GM19328 (cell line): ENCODE results near the gene SPINK9.
"Not testable (repeated sequence)": the region's sequence is repeated elsewhere in the genome, so short reads cannot be mapped to it uniquely, and the experiment has no call there.

ENCODE experiments used
- ATAC-seq: cut with Tn5 transposase; IDR thresholded peaks from one replicate; pipeline ENCODE4 v1.9.1; 2021; ENCODE audit warnings: mild to moderate bottlenecking, moderate library complexity; ENCODE audit not compliant: unreplicated experiment

The SPINK9 gene, protein sequence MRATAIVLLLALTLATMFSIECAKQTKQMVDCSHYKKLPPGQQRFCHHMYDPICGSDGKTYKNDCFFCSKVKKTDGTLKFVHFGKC

DNA sequence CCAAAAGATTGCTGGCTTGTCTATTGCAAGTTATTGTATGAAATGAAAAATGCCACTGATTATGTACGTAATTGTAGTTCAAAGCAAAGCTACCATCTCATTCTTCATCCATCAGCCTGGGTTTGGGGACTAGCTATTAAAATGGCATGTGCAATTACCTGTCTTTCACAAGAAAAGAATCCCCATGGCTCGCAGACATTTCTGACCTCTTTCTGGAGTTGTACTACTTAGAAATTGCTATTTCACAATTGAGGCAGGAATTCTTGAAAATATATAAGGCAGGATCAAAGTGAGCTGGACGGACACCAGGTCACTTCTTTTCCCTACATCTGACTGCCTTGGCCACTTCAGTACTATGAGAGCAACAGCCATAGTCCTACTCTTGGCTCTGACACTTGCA, at the start of gene SPINK9:
Gene SPINK9, plus strand, starts transcription at position 301 of the 400 bp plus-strand sequence. Its CDS starts 55 bp downstream, at position 356.
- no peak for ATAC-seq

DNA sequence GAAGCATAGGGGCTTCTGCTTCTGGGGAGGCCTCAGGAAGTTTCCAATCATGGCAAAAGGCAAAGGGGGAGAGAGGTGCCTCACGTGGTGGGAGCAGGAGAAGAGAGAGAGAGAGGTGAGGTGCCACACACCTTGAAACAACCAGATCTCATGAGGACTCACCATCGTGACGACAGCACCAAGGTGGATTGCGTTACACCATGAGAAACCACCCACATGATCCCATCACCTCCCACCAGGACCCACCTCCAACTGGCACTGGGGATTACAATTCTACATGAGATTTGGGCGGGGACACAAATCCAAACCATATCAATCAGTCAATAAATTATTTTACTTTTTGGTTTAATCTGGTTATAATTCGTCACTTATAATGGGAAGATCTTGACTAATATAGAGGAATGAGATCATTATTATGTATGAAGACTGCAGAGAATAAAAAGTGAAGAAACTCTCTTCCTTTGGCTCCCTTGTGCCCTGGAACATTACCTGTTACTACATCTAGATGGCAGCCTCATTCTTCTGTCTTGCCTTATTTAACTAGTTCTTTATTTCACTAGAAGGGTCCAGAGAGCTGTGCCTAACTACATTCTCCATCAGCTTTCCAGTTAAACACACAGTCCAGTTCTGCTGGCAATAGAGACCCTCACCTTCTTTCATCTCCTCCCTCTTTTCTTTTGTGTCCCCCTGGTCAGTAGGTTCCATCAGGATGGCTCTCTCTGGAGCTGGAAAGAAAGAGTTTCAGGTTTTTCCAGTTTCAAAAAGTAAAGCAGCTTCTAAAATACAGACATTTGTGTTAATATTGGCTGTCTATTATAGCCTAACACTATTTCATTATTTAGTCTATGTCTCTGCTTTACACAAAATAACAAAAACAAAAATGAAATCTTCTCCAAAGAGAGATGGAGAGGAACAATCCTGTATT, 44.8 kb upstream of the SPINK9 start:
- ATAC-seq: no peak

DNA sequence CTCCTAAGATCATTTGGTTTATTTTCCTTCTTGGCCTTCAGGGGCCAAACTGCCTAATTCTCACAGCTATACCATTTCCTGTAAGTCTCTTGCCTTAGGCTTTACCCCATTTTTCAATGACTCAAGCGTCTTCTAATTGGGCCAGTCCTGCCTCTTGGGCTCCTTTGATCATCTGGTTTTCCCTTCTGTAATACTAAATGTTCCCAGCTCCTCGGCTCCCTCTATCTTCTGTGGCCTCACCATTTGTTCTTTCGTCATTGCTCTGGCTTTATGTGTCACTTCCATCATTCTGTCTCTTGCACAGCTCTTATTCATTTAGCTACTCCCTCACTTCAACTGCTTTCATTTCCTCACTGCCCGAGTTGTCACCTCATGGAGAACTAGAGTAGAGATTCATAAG, 37.6 kb upstream of the SPINK9 start:
- no peak for ATAC-seq

DNA sequence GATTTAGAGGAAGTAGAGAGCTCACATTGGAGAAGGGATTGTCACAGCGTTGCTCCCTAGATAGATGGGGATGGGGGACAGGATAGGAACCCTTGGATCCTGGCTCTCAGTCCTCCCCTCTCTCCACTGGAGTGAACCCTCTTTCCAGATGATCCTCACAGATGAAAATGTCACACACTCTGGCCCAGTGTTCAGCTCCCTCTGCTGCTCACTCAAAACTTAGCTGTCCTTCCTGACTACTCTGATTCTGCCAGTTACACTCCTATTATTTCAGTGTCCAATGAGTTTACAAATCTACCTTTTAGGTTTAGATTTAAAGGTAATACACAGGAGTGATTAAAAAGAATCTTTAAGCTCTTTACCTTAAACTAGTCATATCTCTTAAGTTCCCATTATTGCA, 28.9 kb upstream of the SPINK9 start:
- ATAC-seq: no peak

DNA sequence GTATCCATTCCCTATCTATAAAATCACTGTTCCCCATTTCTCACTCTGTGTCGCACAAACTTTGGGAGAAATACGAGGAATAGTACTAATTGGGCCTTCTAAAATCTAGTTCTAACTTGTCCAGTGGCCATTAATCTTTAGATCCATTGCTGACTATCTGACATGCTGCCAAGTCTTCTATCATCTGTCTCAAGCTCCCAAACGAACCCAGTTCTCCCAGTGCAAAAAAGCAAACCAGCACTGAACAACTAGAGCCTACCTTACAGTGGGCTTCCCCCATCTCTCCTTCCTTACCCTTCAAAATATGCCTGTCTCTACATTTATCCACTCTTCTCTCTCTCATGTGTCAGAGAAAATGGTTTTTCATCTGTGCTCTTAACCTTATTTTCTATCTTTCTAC, 26.3 kb upstream of the SPINK9 start:
- ATAC-seq: no peak

DNA sequence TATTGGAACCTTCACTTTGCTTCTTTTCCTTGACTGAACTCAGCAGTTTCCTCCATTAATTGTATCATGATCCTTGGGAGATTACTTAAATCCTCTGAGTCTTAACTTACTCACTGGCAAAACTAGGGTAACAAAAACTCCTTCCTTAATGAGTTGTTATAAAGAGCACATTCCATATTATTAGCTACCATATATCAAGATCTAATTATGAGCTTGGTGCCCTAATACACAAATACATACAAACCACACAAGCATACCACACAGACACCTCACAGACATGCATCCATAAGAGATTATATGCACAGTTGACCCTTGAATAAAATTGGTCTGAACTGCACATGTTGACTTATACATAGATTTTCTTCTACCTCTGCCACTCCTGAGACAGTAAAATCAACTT, 25.6 kb upstream of the SPINK9 start:
- ATAC-seq: no peak

DNA sequence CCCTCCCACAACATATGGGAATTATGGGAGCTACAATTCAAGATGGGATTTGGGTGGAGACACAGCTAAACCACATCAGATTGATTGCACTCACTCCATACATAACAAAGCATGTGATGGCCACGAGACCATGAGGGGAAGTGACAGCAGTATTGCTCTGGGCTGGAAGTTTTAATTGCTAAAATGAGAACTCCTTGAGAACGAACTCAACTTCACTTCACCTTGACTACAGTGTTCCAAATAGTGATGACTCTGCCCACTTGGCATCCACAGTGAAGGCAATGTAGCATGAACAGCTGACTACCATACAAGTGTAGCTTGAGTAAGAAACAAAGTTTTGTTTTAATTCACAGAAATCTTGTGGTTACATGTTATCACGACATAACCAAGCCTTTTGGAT, 23.9 kb upstream of the SPINK9 start:
- ATAC-seq: no peak

DNA sequence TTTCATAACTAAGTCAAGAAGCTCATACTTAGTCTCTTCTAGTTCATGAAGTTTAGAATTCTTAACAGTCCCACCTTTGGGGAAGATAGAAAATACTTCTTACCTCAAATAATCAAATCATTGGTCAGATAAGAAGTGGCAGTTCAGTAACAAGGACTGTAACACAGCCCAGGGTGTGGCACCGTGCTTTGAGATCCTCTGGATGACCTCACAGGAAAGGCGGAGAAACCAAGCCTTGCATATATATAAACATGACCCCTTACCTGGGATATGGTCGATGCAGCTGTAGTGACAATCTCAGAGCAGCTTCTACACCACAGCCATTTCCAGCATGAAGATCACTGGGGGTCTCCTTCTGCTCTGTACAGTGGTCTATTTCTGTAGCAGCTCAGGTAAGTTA, 23.2 kb upstream of the SPINK9 start, which contains the start of gene SPINK7:
Gene SPINK7, plus strand, starts transcription at position 271 of the 400 bp plus-strand sequence. Its CDS starts 61 bp downstream, at position 332.
- ATAC-seq: no peak

DNA sequence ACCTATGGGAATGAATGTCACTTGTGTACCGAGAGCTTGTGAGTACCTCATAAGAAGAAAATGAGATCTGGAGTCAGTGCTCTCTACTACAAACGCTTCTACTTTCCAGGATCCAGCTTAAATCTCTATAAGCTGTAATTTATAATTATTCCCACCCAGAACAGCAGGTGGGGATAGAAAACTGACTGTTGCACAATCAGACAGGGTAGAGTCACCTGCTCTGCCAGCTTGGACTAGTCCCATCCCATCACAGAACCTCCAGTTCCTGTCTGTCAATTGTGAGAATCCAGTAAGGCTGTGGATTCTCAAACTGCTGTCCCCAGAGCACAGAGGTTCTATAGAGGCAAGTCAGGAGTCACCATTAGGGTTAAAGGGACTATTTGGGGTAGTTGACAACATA, 21.2 kb upstream of the SPINK9 start:
- no peak for ATAC-seq

DNA sequence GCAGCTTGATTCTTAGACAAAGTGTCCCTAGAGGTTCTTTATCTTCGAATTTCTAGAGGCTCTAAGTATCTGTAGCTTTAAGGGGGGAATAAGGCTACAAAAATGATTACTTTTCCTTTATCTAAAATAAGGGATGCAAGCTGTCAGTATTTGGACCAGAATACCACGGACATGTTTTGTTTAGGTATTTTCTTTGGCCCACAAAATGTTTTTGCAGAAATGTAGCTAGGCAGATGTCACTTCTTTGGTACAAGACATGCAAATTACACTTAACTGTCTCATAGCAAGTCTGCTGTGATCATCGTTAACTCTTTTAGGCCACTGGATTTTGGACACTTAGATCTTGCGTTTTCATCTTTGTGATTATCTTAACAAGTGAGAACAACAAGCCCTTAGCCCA, 20.6 kb upstream of the SPINK9 start:
- no peak for ATAC-seq

DNA sequence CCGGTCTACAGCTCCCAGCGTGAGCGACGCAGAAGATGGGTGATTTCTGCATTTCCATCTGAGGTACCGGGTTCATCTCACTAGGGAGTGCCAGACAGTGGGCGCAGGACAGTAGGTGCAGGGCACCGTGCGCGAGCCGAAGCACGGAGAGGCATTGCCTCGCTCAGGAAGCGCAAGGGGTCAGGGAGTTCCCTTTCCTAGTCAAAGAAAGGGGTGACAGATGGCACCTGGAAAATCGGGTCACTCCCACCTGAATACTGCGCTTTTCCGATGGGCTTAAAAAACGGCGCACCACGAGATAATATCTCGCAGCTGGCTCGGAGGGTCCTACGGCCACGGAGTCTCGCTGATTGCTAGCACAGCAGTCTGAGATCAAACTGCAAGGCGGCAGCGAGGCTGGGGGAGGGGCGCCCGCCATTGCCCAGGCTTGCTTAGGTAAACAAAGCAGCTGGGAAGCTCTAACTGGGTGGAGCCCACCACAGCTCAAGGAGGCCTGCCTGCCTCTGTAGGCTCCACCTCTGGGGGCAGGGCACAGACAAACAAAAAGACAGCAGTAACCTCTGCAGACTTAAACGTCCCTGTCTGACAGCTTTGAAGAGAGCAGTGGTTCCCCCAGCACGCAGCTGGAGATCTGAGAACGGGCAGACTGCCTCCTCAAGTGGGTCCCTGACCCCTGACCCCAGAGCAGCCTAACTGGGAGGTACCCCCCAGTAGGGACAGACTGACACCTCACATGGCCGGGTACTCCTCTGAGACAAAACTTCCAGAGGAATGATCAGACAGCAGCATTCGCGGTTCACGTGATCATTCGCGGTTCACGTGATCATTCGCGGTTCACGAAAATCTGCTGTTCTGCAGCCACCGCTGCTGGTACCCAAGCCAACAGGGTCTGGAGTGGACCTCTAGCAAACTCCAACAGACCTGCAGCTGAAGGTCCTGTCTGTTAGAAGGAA, 15.1 kb upstream of the SPINK9 start:
- not testable (repeated sequence) for ATAC-seq

DNA sequence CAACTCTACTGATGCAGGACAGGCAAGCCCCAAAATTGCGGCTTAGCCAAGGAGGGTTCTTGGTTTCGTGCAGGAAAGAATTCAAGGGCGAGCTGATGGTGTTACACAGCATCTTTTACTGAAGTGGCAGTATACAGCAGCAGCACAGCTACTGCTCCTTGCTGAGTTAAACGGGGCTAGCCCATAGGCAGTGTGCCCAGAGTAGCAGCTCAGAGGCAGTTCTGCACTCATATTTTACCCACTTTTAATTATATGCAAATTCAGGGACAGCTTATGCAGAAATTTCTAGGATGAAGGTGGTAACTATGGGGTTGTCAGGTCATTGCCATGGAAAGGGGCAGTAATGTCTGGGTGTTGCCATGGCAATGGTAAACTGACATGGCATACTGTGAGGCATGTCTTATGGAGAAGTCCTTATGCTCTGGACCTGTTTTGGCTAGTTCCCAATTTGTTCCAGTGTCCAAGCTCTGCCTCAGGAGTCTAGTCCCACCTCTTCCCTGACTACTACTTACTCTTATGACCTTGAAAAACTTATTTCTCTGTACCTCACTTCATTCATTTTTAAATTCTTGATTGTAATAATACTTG, 2.0 kb upstream of the SPINK9 start:
- no peak for ATAC-seq

DNA sequence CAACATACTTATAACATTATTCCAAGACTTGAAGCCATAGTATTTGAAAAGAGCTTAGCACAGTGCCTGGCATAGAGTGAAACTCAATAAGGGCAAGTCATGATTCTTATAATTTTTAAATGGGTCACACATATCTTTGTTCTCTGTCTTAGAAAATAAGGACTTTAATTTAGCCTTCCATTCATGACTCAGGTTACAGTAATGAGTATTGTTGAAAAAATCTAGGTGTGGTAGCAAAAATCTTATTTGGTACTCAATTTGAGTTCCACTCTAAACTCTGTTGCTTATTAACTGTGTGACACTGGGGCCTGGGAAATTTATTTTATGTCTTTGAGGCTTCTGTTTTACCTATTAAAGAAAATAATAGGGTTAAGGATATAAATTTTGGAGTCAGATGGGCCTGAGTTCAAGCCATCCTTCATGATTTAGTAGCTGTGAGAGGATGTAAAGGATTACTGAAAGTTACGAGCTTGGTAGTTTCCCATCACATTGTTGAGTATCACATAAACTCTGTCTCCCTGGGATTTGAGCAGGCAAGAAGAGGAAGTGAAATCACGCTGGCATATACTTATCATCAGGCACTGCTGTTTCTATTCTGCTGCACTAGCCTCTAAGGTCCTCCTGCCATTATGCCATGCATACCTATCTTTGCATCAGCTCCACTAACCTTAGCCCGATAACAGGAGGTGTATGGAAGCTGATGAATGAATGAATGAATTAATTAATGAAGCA, 1.5 kb downstream of the SPINK9 start:
- ATAC-seq: no peak

DNA sequence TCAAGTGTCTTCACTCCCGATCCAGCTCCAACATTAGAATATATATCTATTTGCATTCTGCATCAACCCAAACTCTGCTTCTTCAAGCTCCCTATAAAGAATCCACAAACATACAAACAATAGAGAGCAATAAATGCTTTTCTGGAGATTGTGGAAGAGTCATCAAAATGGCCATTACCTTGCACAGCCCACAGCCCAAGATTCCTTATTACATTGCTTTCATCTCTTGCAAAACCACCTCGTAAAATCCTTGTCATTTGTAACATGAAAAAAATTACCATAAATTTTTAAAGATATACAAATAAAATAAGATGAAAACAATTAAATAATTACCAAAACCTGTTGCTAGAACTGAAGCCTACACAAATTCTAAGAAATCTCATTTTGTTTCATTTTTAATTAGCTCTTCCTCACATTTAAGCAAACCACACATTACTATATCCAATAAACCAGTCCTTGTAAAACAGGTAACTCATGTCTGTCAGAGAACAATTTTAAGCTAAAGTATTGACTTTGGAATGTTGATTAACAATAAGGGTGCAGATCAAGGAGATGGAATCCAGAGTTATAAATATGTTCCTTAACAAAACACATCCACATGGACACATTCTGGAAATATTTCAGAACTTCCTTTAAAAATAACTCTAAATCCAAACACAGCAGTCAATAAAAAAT, 7.1 kb downstream of the SPINK9 start:
- no peak for ATAC-seq

DNA sequence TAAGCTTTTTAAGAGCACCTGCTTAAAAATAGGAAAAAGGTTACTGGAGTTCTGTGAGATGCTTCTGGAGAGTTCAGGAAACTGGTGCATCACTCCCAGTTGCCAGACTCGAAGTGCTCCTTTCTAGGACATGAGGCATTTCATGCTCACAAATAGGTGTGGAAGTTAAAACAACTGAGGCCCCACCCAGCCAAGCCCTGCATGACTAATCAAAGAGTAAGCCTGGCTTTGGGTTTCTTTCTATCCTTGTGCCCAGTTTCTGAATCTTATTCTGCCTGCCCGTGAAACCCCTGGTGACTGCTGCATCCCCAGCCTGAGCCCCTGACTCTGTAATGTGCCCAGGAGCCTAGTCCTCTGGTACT, 7.7 kb downstream of the SPINK9 start:
- ATAC-seq: no peak

DNA sequence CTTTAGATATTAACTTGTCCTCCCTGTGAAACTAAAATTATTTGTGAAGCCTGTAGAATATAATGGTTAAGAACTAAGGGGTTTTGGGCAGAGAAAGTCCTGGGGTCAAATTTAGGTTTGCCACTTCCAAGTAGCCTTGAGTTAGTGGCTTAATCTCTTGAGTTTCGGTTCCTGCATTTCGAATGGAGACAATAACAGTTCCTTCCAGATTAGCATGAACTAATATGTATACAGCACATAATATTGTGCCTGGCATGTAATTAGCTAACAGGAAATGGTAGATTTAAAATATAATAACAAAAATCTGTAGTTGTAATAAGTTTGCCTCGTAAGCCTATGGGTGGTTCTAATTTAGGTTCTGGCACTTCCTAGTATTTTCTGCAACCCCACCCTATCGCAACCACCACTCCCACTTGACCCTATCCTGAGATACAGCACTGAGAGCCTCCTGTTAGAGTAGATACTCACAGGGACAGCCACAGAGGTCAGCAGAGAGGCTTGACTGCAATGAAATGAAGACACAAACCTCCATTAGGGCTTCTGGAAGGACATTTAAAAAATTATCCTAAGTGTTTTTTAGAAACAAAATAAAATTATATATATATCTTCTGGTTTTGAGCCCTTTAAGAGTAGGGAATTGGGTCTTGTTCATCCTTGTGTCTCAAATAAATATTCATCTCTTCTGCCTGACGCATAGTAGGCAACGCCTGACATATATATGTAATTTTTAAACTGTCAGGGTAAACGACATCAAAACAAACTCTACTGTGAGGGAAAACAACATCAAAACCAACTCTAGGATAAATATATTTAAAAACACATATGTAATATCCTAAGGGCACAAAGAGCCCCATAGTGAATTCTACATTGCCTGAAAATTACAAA, 8.5 kb downstream of the SPINK9 start:
- ATAC-seq: no peak

DNA sequence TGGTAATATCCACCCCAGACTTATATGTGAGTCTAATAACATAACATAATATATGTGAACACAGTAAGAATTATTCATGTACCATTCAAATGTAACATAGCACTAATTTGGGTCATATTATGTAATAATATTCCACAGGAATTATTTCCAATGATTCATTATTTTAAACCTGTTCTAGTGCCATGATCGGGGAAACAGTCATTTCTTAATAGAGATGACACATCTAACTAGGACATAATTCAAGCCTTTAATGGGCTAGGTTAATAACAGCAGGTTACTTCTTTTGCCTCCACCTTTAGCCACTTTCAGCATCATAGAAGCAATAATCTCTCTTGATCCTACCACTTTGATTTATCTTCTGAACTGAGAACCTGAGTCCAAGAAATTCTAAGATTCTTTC, 12.3 kb downstream of the SPINK9 start:
- no peak for ATAC-seq

DNA sequence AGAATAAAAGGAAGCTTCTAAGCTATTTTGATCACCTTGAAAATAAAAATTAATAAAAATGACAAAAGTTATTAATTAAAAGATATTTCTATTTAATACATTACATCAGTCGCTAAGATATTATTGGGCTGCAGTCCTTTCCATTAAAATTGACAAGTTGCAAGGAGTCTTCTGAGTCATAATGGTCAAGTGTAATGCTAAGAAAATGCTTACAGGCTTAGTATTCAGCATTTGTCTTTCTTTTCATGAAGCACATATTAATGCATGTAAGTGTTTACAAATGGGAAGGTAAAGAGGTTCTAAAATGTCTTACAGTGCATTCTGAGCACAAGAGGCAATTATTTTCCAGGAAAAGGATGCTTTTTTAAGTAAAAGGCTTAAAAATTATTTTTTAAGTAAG, 17.3 kb downstream of the SPINK9 start:
- ATAC-seq: no peak

DNA sequence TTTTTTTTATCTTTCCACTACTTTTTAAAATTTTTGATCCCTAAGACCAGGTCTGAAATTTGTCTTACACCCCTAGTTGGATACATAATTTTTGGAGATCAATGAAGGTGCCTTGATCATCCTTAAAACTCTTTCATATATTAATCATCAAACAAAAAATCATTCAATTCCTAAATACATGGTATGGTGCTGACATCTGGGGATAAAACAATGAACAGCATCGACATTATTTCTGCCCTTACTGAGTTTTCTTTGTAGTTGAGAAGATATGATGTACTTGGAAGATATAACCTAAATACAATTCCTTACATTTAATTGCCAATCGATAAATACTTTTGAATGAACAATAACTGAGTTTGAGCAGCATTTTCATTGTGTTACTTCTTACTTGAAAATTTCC, 18.3 kb downstream of the SPINK9 start:
- ATAC-seq: no peak
